PC-9 (cell line): Measurements from ENCODE around the gene KIF1C.

ENCODE experiments used
- CTCF ChIP-seq: fragments of 200-600 bp; sonication (generic); conservative IDR thresholded peaks from 2 replicates; pipeline ENCODE4 v1.6.1; 2017; ENCODE audit warnings: mixed run types, antibody characterized with exemption, mild to moderate bottlenecking, moderate library complexity
- EZH2 ChIP-seq: fragments of 200-600 bp; sonication (generic); IDR thresholded peaks from 2 replicates; pipeline ENCODE4 v1.8.0; 2017; ENCODE audit warnings: antibody characterized with exemption, low read depth

- no peak for TF ChIP-seq CTCF
- no peak for TF ChIP-seq EZH2
These were observed 49.7 kb downstream of the KIF1C start for GRCh38 chr17:5047446-5047845.
